ENCODE measurements around the gene BCL2L14.

BCL2L14 gene

DNA sequence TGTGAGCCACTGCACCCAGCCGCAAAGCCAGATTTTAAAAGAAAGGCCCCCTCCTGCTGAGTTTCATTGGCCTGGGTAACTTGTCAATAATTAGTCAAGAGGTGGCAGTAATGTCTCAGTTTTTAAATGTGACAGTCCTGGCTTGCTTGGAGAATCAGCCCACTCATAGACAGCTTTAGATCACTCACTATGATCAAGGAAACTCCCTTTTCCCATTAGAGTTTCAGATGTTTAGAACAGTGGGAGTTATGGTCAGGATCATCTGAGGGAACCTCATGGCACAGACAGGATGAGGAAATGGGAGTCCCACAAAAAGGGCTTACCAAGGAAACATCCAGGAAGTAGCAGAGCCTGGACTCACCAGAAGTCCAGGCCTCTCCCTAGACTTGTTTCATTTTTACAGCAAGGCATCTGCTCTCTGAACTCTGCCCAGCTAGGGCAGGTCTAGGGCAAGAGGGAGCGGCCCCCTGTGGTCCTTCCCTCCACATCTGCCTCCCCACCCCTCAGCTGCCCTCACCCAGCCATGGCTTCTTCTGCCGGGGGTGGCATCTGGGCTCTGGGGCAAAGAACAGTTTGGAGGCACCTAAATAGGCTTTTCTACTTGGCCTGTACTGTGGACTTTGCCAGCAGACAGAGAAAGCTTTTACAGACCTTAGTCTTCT lies 11.2 kb downstream of the BCL2L14 start:
- H3K27ac ChIP-seq (replicated peaks): no peak overlapping the region
- H3K4me3 ChIP-seq (replicated peaks; ENCODE audit: insufficient read depth, low read length): no peak overlapping the region
- H3K27me3 ChIP-seq (ENCODE audit: insufficient read depth, poor library complexity, severe bottlenecking): no peaks in the 10 kb centered on the region
- DNase-seq (ENCODE audit: low read depth in 1 of 2, low spot score in 1 of 2): no peak
- TF ChIP-seq SPI1 (IDR thresholded peaks at IDR 0.05; ENCODE audit: borderline replicate concordance, low read depth) (no peak), GABPA (IDR thresholded peaks at IDR 0.05; ENCODE audit: low read depth) (no peak), POLR2AphosphoS5 (IDR thresholded peaks at IDR 0.05; ENCODE audit: low read depth) (no peak), REST (IDR thresholded peaks at IDR 0.05; ENCODE audit: insufficient replicate concordance, low read depth) (no peak)
- TF ChIP-seq, protein P1, sequence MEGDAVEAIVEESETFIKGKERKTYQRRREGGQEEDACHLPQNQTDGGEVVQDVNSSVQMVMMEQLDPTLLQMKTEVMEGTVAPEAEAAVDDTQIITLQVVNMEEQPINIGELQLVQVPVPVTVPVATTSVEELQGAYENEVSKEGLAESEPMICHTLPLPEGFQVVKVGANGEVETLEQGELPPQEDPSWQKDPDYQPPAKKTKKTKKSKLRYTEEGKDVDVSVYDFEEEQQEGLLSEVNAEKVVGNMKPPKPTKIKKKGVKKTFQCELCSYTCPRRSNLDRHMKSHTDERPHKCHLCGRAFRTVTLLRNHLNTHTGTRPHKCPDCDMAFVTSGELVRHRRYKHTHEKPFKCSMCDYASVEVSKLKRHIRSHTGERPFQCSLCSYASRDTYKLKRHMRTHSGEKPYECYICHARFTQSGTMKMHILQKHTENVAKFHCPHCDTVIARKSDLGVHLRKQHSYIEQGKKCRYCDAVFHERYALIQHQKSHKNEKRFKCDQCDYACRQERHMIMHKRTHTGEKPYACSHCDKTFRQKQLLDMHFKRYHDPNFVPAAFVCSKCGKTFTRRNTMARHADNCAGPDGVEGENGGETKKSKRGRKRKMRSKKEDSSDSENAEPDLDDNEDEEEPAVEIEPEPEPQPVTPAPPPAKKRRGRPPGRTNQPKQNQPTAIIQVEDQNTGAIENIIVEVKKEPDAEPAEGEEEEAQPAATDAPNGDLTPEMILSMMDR (IDR thresholded peaks at IDR 0.05; ENCODE audit: insufficient read depth, low read length): no peak

DNA sequence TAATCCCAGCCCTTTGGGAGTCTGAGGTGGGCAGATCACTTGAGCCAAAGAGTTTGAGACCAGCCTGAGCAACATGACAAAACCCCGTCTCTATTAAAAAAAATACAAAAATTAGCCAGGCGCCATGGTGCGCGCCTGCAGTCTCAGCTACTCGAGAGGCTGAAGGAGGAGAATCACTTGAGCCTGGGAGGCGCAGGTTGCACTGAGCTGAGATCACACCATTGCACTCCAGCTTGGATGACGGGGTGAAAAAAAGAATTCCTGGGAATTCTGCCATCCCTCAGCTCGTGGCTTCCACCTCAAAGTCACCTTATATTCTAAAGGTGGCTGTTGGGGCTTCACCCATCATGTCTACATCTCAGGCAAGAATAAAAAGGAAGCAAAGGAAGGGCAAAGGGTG lies 12.9 kb downstream of the BCL2L14 start:
- no peak overlapping the region for H3K27ac ChIP-seq (replicated peaks)
- no peak for TF ChIP-seq GABPA (IDR thresholded peaks at IDR 0.05; ENCODE audit: low read depth)
- no peak for TF ChIP-seq REST (IDR thresholded peaks at IDR 0.05; ENCODE audit: insufficient replicate concordance, low read depth)
- TF ChIP-seq, protein P1 (IDR thresholded peaks at IDR 0.05; ENCODE audit: insufficient read depth, low read length): no peak
- TF ChIP-seq SPI1 (IDR thresholded peaks at IDR 0.05; ENCODE audit: borderline replicate concordance, low read depth): no peak
- TF ChIP-seq POLR2AphosphoS5 (IDR thresholded peaks at IDR 0.05; ENCODE audit: low read depth): no peak
- DNase-seq (ENCODE audit: low read depth in 1 of 2, low spot score in 1 of 2): no peak
- no peaks in the 10 kb centered on the region for H3K27me3 ChIP-seq (ENCODE audit: insufficient read depth, poor library complexity, severe bottlenecking)
- no peak overlapping the region for H3K4me3 ChIP-seq (replicated peaks; ENCODE audit: insufficient read depth, low read length)

DNA sequence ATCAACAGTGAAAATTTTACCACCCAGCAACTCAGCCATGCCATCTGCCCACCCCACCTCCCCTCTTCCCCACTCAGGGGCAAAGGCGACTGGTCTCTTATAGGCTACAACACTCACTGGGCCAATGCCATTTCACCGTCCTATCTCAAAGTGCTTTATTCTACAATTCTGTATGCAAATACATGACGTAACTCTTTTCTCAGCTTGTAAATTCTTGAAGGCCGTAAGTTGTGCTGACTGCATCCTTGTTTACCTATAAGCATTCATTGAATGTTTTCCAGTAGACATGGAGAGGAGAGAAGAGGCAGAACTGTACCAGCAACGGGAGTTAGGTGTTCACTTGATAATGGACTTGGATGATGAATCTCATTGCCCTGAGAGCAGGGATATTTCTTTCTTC lies 15.6 kb downstream of the BCL2L14 start:
- Histone ChIP-seq H3K4me3 (replicated peaks; ENCODE audit: insufficient read depth, low read length) (no peak overlapping the region), H3K27me3 (ENCODE audit: insufficient read depth, poor library complexity, severe bottlenecking) (peaks cover 3% of the 10 kb centered on the region), H3K27ac (replicated peaks) (no peak overlapping the region)
- no peak for DNase-seq (ENCODE audit: low read depth in 1 of 2, low spot score in 1 of 2)
- no peak for TF ChIP-seq SPI1 (IDR thresholded peaks at IDR 0.05; ENCODE audit: borderline replicate concordance, low read depth)
- TF ChIP-seq GABPA (IDR thresholded peaks at IDR 0.05; ENCODE audit: low read depth): no peak
- no peak for TF ChIP-seq POLR2AphosphoS5 (IDR thresholded peaks at IDR 0.05; ENCODE audit: low read depth)
- TF ChIP-seq, protein P1 (IDR thresholded peaks at IDR 0.05; ENCODE audit: insufficient read depth, low read length): no peak
- no peak for TF ChIP-seq REST (IDR thresholded peaks at IDR 0.05; ENCODE audit: insufficient replicate concordance, low read depth)
